ENCODE measurements around the gene CAMK2A. TPM values are rescaled to one million over a fixed set of nuclear protein-coding genes. Genes with fewer than 3 reads are reported as not detected.

CAMK2A gene
- total and polyA plus RNA-seq, 3 donors from 2014 or later, result 0.24 to 0.70 (median 0.25) TPM

- Histone ChIP-seq H3K27me3 (no peaks in the 10 kb centered on the region), H3K4me3 (no peak overlapping the region), H3K27ac (no peak overlapping the region), H3K4me1 (no peaks in the 10 kb centered on the region), H3K36me3 (ENCODE audit: low read depth, missing control alignments) (no peaks in the 10 kb centered on the region), H3K9me3 (no peaks in the 10 kb centered on the region)
- intact Hi-C loops (cut with DNase I; ENCODE audit: low total_unique reads), result no loop called here
- 77 to 85% methylated on average over 6 of the region's 6 CpGs for WGBS, 2 donors
- DNase-seq, result no peak
- TF ChIP-seq CTCF (IDR thresholded peaks at IDR 0.05) (no peak), POLR2A (IDR thresholded peaks at IDR 0.05) (no peak)
These were observed 33.7 kb downstream of the CAMK2A start for GRCh38 chr5:150255659-150256409.

- Histone ChIP-seq H3K4me3 (no peak overlapping the region), H3K9me3 (no peaks in the 10 kb centered on the region), H3K27me3 (no peaks in the 10 kb centered on the region), H3K4me1 (no peaks in the 10 kb centered on the region), H3K27ac (no peak overlapping the region), H3K36me3 (ENCODE audit: low read depth, missing control alignments) (no peaks in the 10 kb centered on the region)
- intact Hi-C loops (cut with DNase I; ENCODE audit: low total_unique reads), result no loop called here
- TF ChIP-seq POLR2A (IDR thresholded peaks at IDR 0.05) (no peak), CTCF (IDR thresholded peaks at IDR 0.05) (no peak)
- 90 to 98% methylated on average over 4 of the region's 4 CpGs for WGBS, 2 donors
- DNase-seq, result no peak
These were observed 34.8 kb downstream of the CAMK2A start for GRCh38 chr5:150254774-150255173.

- DNase-seq, result no peak
- Histone ChIP-seq H3K4me1 (no peaks in the 10 kb centered on the region), H3K4me3 (no peak overlapping the region), H3K27me3 (no peaks in the 10 kb centered on the region), H3K36me3 (ENCODE audit: low read depth, missing control alignments) (no peaks in the 10 kb centered on the region), H3K27ac (no peak overlapping the region), H3K9me3 (no peaks in the 10 kb centered on the region)
- intact Hi-C loops (cut with DNase I; ENCODE audit: low total_unique reads), result no loop called here
- TF ChIP-seq CTCF (IDR thresholded peaks at IDR 0.05), result no peak
- no peak for TF ChIP-seq POLR2A (IDR thresholded peaks at IDR 0.05)
- WGBS, 2 donors, result 82 to 90% methylated on average over 6 to 7 of the region's 7 CpGs
These were observed 35.2 kb downstream of the CAMK2A start for GRCh38 chr5:150254363-150254762.

- intact Hi-C loops (cut with DNase I; ENCODE audit: low total_unique reads), result no loop called here
- DNase-seq, result no peak
- Histone ChIP-seq H3K9me3 (no peaks in the 10 kb centered on the region), H3K27ac (no peak overlapping the region), H3K4me1 (no peaks in the 10 kb centered on the region), H3K4me3 (no peak overlapping the region), H3K27me3 (no peaks in the 10 kb centered on the region), H3K36me3 (ENCODE audit: low read depth, missing control alignments) (no peaks in the 10 kb centered on the region)
- whole genome bisulfite sequencing, 2 donors, result 88 to 92% methylated on average over 7 to 10 of the region's 10 CpGs
- TF ChIP-seq CTCF (IDR thresholded peaks at IDR 0.05) (no peak), POLR2A (IDR thresholded peaks at IDR 0.05) (no peak)
These were observed 36.0 kb downstream of the CAMK2A start for GRCh38 chr5:150253416-150254208.

Measured in testis (tissue), 3 donors.